Parathyroid adenoma (tissue), 2 donors: ENCODE results near the gene MYL3.

Experiments
- H2AFZ ChIP-seq: fragments of 300-600 bp; sonication (generic); one replicate; pipeline ENCODE4 v1.7.0; 2017; ENCODE audit warnings: antibody characterized with exemption, mild to moderate bottlenecking
- H3K27ac ChIP-seq: fragments of 300-600 bp; sonication (generic); one replicate; pipeline ENCODE4 v1.7.0; 2017
- H3K27me3 ChIP-seq: fragments of 300-600 bp; sonication (generic); one replicate; pipeline ENCODE4 v1.7.0; 2017; ENCODE audit warnings: low read length; ENCODE audit not compliant: control insufficient read depth, insufficient read depth
- H3K36me3 ChIP-seq: fragments of 300-600 bp; sonication (generic); one replicate; pipeline ENCODE4 v1.7.0; 2017; ENCODE audit warnings: low read length; ENCODE audit not compliant: control insufficient read depth, insufficient read depth
- H3K4me1 ChIP-seq: fragments of 300-600 bp; sonication (generic); one replicate; pipeline ENCODE4 v1.7.0; 2017; ENCODE audit warnings: control low read depth
- H3K4me2 ChIP-seq: fragments of 300-600 bp; sonication (generic); one replicate; pipeline ENCODE4 v1.7.0; 2017; ENCODE audit warnings: low read length
- H3K4me3 ChIP-seq: fragments of 300-600 bp; sonication (generic); one replicate; pipeline ENCODE4 v1.7.0; 2017; ENCODE audit warnings: low read depth, low read length
- H3K79me2 ChIP-seq: fragments of 300-600 bp; sonication (generic); one replicate; pipeline ENCODE4 v1.7.0; 2017; ENCODE audit warnings: control low read depth
- H3K9ac ChIP-seq: fragments of 300-600 bp; sonication (generic); one replicate; pipeline ENCODE4 v1.7.0; 2017; ENCODE audit warnings: mild to moderate bottlenecking
- H3K9me3 ChIP-seq: fragments of 300-600 bp; sonication (generic); one replicate; pipeline ENCODE4 v1.7.0; 2017; ENCODE audit warnings: low read length; ENCODE audit not compliant: control insufficient read depth
- CTCF ChIP-seq: fragments of 300-600 bp; sonication (generic); IDR thresholded peaks from one replicate; pipeline ENCODE4 v1.7.0; 2017; ENCODE audit warnings: antibody characterized with exemption, mild to moderate bottlenecking
- donor health status: primary hyperparathyroidism.

Gene MYL3

GRCh38 chr3:46849686-46850467 is 13.4 kb downstream of the MYL3 start:
- no peaks in the 10 kb centered on the region for H3K36me3 ChIP-seq
- no peak overlapping the region for H3K4me2 ChIP-seq
- no peaks in the 10 kb centered on the region for H3K27me3 ChIP-seq
- H3K9ac ChIP-seq = no peak overlapping the region
- no peaks in the 10 kb centered on the region for H3K79me2 ChIP-seq
- H3K9me3 ChIP-seq = no peaks in the 10 kb centered on the region
- H3K4me1 ChIP-seq = peaks cover 14% of the 10 kb centered on the region
- H3K27ac ChIP-seq = no peak overlapping the region
- no peak for TF ChIP-seq CTCF
- H3K4me3 ChIP-seq = no peak overlapping the region
- no peak overlapping the region for H2AFZ ChIP-seq

GRCh38 chr3:46849045-46849631 is 14.1 kb downstream of the MYL3 start:
- Histone ChIP-seq H3K36me3 (no peaks in the 10 kb centered on the region), H3K4me2 (no peak overlapping the region), H3K4me1 (peaks cover 14% of the 10 kb centered on the region), H3K27me3 (no peaks in the 10 kb centered on the region), H3K9me3 (no peaks in the 10 kb centered on the region), H3K79me2 (no peaks in the 10 kb centered on the region), H3K9ac (no peak overlapping the region), H3K27ac (no peak overlapping the region), H2AFZ (no peak overlapping the region), H3K4me3 (no peak overlapping the region)
- TF ChIP-seq CTCF = no peak

GRCh38 chr3:46848271-46849044 is 14.8 kb downstream of the MYL3 start:
- Histone ChIP-seq H3K4me2 (no peak overlapping the region), H3K4me3 (no peak overlapping the region), H3K4me1 (peaks cover 14% of the 10 kb centered on the region), H2AFZ (no peak overlapping the region), H3K27me3 (no peaks in the 10 kb centered on the region), H3K79me2 (no peaks in the 10 kb centered on the region), H3K36me3 (no peaks in the 10 kb centered on the region), H3K9me3 (no peaks in the 10 kb centered on the region), H3K9ac (no peak overlapping the region), H3K27ac (no peak overlapping the region)
- peak; percentile 24 for TF ChIP-seq CTCF

GRCh38 chr3:46847744-46848143 is 15.5 kb downstream of the MYL3 start:
- H2AFZ ChIP-seq = no peak overlapping the region
- no peak overlapping the region for H3K9ac ChIP-seq
- TF ChIP-seq CTCF = no peak
- H3K4me2 ChIP-seq = no peak overlapping the region
- H3K27ac ChIP-seq = no peak overlapping the region
- H3K4me1 ChIP-seq = peaks cover 14% of the 10 kb centered on the region
- no peaks in the 10 kb centered on the region for H3K27me3 ChIP-seq
- no peaks in the 10 kb centered on the region for H3K79me2 ChIP-seq
- H3K9me3 ChIP-seq = no peaks in the 10 kb centered on the region
- H3K36me3 ChIP-seq = no peaks in the 10 kb centered on the region
- H3K4me3 ChIP-seq = no peak overlapping the region
